Upper lobe of left lung (tissue), 6 donors: Measurements from ENCODE around the gene HOXB7. TPM values are rescaled to one million over a fixed set of nuclear protein-coding genes. Genes with fewer than 3 reads are reported as not detected.
A peak's percentile ranks its signal among the peaks of the same experiment; 100 is the strongest.

Source experiments
- ATAC-seq, 2 donors: fragments of 200-7000 bp; cut with Tn5 transposase; one replicate each; pipeline ENCODE4 v1.9.1; 2022; ENCODE audit warnings: mild to moderate bottlenecking in 2 of 2, moderate library complexity in 2 of 2; ENCODE audit not compliant: low FRiP score in 2 of 2
- DNase-seq, 2 donors: peaks; one replicate each; pipeline ENCODE4 v3.0.0-alpha.2; 2019 to 2020
- H3K27ac ChIP-seq, 4 donors: fragments of 200-600 bp; sonication (generic); one replicate each; pipeline ENCODE4 v1.5.1; 2016 to 2019
- H3K27me3 ChIP-seq, 4 donors: fragments of 200-600 bp; sonication (generic); one replicate each; pipeline ENCODE4 v1.5.1; 2017 to 2019
- H3K36me3 ChIP-seq, 4 donors: fragments of 200-600 bp; sonication (generic); one replicate each; pipeline ENCODE4 v1.5.1; 2016 to 2019
- H3K4me1 ChIP-seq, 4 donors: fragments of 200-600 bp; sonication (generic); one replicate each; pipeline ENCODE4 v1.5.1; 2018 to 2019
- H3K4me3 ChIP-seq, 4 donors: fragments of 200-600 bp; sonication (generic); one replicate each; pipeline ENCODE4 v1.5.1; 2017 to 2019; ENCODE audit warnings: mild to moderate bottlenecking in 2 of 4, moderate library complexity in 1 of 4
- H3K9me3 ChIP-seq, 4 donors: fragments of 200-600 bp; sonication (generic); one replicate each; pipeline ENCODE4 v1.5.1; 2018 to 2019
- CTCF ChIP-seq, 6 experiments: fragments of 450-650 bp in 4 of 6; fragments of 200-600 bp in 2 of 6; sonication (generic) in 2 of 6; IDR thresholded peaks; one replicate each; pipeline ENCODE4 v1.5.1; 2016 to 2019; ENCODE audit warnings: antibody characterized with exemption in 6 of 6
- EP300 ChIP-seq, 4 donors: sonication (generic); formaldehyde crosslinking; IDR thresholded peaks; one replicate each; pipeline ENCODE4 v1.5.1; 2017; ENCODE audit warnings: antibody characterized with exemption in 4 of 4, control low read depth in 2 of 4
- POLR2A ChIP-seq, 4 donors: fragments of 450-650 bp; IDR thresholded peaks; one replicate each; pipeline ENCODE4 v1.5.1; 2016 to 2017; ENCODE audit warnings: antibody characterized with exemption in 4 of 4, mild to moderate bottlenecking in 2 of 4
- POLR2AphosphoS5 ChIP-seq, 2 donors: sonication (generic); formaldehyde crosslinking; IDR thresholded peaks; one replicate each; pipeline ENCODE4 v1.5.1; 2017; ENCODE audit warnings: antibody characterized with exemption in 2 of 2
- WGBS, 2 donors: methylation state at CpG; one replicate each; pipeline ENCODE4 v1.1.5; 2017 to 2018; 5-methylcytosine and 5-hydroxymethylcytosine counted together
- total RNA-seq, 6 donors: library from RNA; depleted of rRNA in 4 of 6; stranded (reverse); fragments of >200 nt in 4 of 6; gene quantifications; one replicate each; pipeline versions ENCODE4 v1.1.0 to v1.2.1, GENCODE V29; 2016 to 2021
- donor health status: DM: no; HTN: no; CAD: no; lungs with moderate emphysema.
- donor health status: DM: no; HTN: yes; CAD: no; lungs with severe emphysema.

The HOXB7 gene
- total RNA-seq, 6 donors from 2014 or later, result 1.1 to 3.7 (median 1.3) TPM; not detected in 1

- Histone ChIP-seq H3K27me3 (peaks cover 6 to 86% (median 60%) of the 10 kb centered on the region in 4 donors), H3K4me3 (peak overlapping the region in 3 of 4 donors; percentile 22 to 42 (median 38)), H3K4me1 (peaks cover 24 to 27% (median 24%) of the 10 kb centered on the region in 4 donors), H3K9me3 (no peaks in the 10 kb centered on the region), H3K27ac (no peak overlapping the region), H3K36me3 (no peaks in the 10 kb centered on the region)
- WGBS, 2 donors, result 1 to 2% methylated on average over 33 to 61 of the region's 69 CpGs
- peak in 1 of 2 donors; percentile 71 for ATAC-seq
- TF ChIP-seq POLR2A (IDR thresholded peaks at IDR 0.05) (no peak), POLR2AphosphoS5 (IDR thresholded peaks at IDR 0.05) (no peak), CTCF (IDR thresholded peaks at IDR 0.05) (no peak), EP300 (IDR thresholded peaks at IDR 0.05) (no peak)
- DNase-seq, result peak in 1 of 2 donors; percentile 89
Measured at GRCh38 chr17:48625495-48626244, 14.9 kb upstream of the HOXB7 start.

GRCh38 chr17:48624544-48625494 lies 14.0 kb upstream of the HOXB7 start:
- Histone ChIP-seq H3K27ac (no peak overlapping the region), H3K4me3 (peak overlapping the region in 3 of 4 donors; percentile 22 to 42 (median 38)), H3K4me1 (peaks cover 24 to 27% (median 24%) of the 10 kb centered on the region in 4 donors), H3K9me3 (no peaks in the 10 kb centered on the region), H3K36me3 (no peaks in the 10 kb centered on the region), H3K27me3 (peaks cover 6 to 89% (median 59%) of the 10 kb centered on the region in 4 donors)
- peak in 1 of 2 donors; percentile 79 for DNase-seq
- WGBS, 2 donors, result 4 to 11% methylated on average over 5 to 63 of the region's 66 CpGs
- ATAC-seq, result peak in 1 of 2 donors; percentile 44
- TF ChIP-seq CTCF (IDR thresholded peaks at IDR 0.05), result no peak
- no peak for TF ChIP-seq POLR2A (IDR thresholded peaks at IDR 0.05)
- no peak for TF ChIP-seq EP300 (IDR thresholded peaks at IDR 0.05)
- no peak for TF ChIP-seq POLR2AphosphoS5 (IDR thresholded peaks at IDR 0.05)

- Histone ChIP-seq H3K27me3 (peaks cover 6 to 91% (median 58%) of the 10 kb centered on the region in 4 donors), H3K4me3 (no peak overlapping the region), H3K4me1 (peaks cover 24 to 27% (median 24%) of the 10 kb centered on the region in 4 donors), H3K9me3 (no peaks in the 10 kb centered on the region), H3K27ac (no peak overlapping the region), H3K36me3 (no peaks in the 10 kb centered on the region)
- no peak for ATAC-seq
- no peak for TF ChIP-seq POLR2AphosphoS5 (IDR thresholded peaks at IDR 0.05)
- TF ChIP-seq CTCF (IDR thresholded peaks at IDR 0.05), result no peak
- TF ChIP-seq EP300 (IDR thresholded peaks at IDR 0.05), result no peak
- no peak for TF ChIP-seq POLR2A (IDR thresholded peaks at IDR 0.05)
- WGBS, 2 donors, result 33 to 42% methylated on average over 5 of the region's 5 CpGs
- DNase-seq, result no peak
Measured at GRCh38 chr17:48624118-48624517, 13.3 kb upstream of the HOXB7 start.

- Histone ChIP-seq H3K4me1 (peaks cover 24 to 30% (median 26%) of the 10 kb centered on the region in 4 donors), H3K36me3 (no peaks in the 10 kb centered on the region), H3K27me3 (peaks cover 6 to 89% (median 57%) of the 10 kb centered on the region in 4 donors), H3K4me3 (no peak overlapping the region), H3K27ac (no peak overlapping the region), H3K9me3 (no peaks in the 10 kb centered on the region)
- no peak for TF ChIP-seq EP300 (IDR thresholded peaks at IDR 0.05)
- TF ChIP-seq CTCF (IDR thresholded peaks at IDR 0.05), result no peak
- TF ChIP-seq POLR2AphosphoS5 (IDR thresholded peaks at IDR 0.05), result no peak
- TF ChIP-seq POLR2A (IDR thresholded peaks at IDR 0.05), result no peak
- ATAC-seq (no peak), DNase-seq (no peak)
- WGBS, 2 donors, result 36% methylated on average over 3 to 4 of the region's 4 CpGs
Measured at GRCh38 chr17:48623583-48623982, 12.8 kb upstream of the HOXB7 start.
